Memory B cell (primary cell): Measurements from ENCODE around the gene C3.

Experiments
- ATAC-seq: fragments of 150-1000 bp; cut with Tn5 transposase; 2 replicates; pipeline ENCODE4 v1.10.0; 2021; ENCODE audit warnings: low read depth, mild to moderate bottlenecking, moderate library complexity
- DNase-seq, 2 donors: peaks; one replicate each; pipeline ENCODE4 v3.0.0; 2022; ENCODE audit warnings: low spot score in 2 of 2
- H3K27ac Mint-ChIP-seq: one replicate; pipeline ENCODE4 v1.8.0; 2022; ENCODE audit warnings: mild to moderate bottlenecking, moderate library complexity, mixed read lengths
- H3K27me3 Mint-ChIP-seq: one replicate; pipeline ENCODE4 v1.8.0; 2022; ENCODE audit warnings: mixed read lengths
- H3K36me3 Mint-ChIP-seq: one replicate; pipeline ENCODE4 v1.8.0; 2022; ENCODE audit warnings: mild to moderate bottlenecking, mixed read lengths
- H3K4me1 Mint-ChIP-seq: one replicate; pipeline ENCODE4 v1.8.0; 2022; ENCODE audit warnings: mixed read lengths
- H3K4me3 Mint-ChIP-seq: one replicate; pipeline ENCODE4 v1.8.0; 2022; ENCODE audit warnings: mild to moderate bottlenecking, moderate library complexity, mixed read lengths
- H3K9me3 Mint-ChIP-seq: one replicate; pipeline ENCODE4 v1.8.0; 2022; ENCODE audit warnings: mixed read lengths

C3 gene

GRCh38 chr19:6707658-6708018, 12.8 kb downstream of the C3 start:
- Mint-ChIP-seq H3K27ac (no peak overlapping the region), H3K9me3 (no peaks in the 10 kb centered on the region), H3K4me3 (no peak overlapping the region), H3K36me3 (peaks cover 2% of the 10 kb centered on the region), H3K27me3 (peaks cover 30% of the 10 kb centered on the region), H3K4me1 (peaks cover 18% of the 10 kb centered on the region)
- DNase-seq (no peak), ATAC-seq (no peak)

GRCh38 chr19:6707011-6707657, 13.3 kb downstream of the C3 start:
- H3K27ac Mint-ChIP-seq, result no peak overlapping the region
- ATAC-seq, result no peak
- DNase-seq, result no peak
- H3K4me3 Mint-ChIP-seq, result no peak overlapping the region
- peaks cover 28% of the 10 kb centered on the region for H3K27me3 Mint-ChIP-seq
- H3K9me3 Mint-ChIP-seq, result no peaks in the 10 kb centered on the region
- peaks cover 2% of the 10 kb centered on the region for H3K36me3 Mint-ChIP-seq
- H3K4me1 Mint-ChIP-seq, result peaks cover 18% of the 10 kb centered on the region

- H3K9me3 Mint-ChIP-seq, result no peaks in the 10 kb centered on the region
- no peak for ATAC-seq
- H3K27ac Mint-ChIP-seq, result no peak overlapping the region
- peaks cover 18% of the 10 kb centered on the region for H3K4me1 Mint-ChIP-seq
- peaks cover 26% of the 10 kb centered on the region for H3K27me3 Mint-ChIP-seq
- H3K4me3 Mint-ChIP-seq, result no peak overlapping the region
- H3K36me3 Mint-ChIP-seq, result peaks cover 2% of the 10 kb centered on the region
- DNase-seq, result no peak
Observed at GRCh38 chr19:6706633-6706958, 13.9 kb downstream of the C3 start.

GRCh38 chr19:6705931-6706632, 14.4 kb downstream of the C3 start:
- Mint-ChIP-seq H3K9me3 (no peaks in the 10 kb centered on the region), H3K36me3 (peaks cover 2% of the 10 kb centered on the region), H3K4me1 (peaks cover 16% of the 10 kb centered on the region), H3K27me3 (peaks cover 26% of the 10 kb centered on the region), H3K27ac (no peak overlapping the region), H3K4me3 (no peak overlapping the region)
- ATAC-seq (no peak), DNase-seq (no peak)

- no peak overlapping the region for H3K4me3 Mint-ChIP-seq
- no peak for DNase-seq
- no peak overlapping the region for H3K27ac Mint-ChIP-seq
- H3K9me3 Mint-ChIP-seq, result no peaks in the 10 kb centered on the region
- H3K4me1 Mint-ChIP-seq, result peaks cover 3% of the 10 kb centered on the region
- H3K27me3 Mint-ChIP-seq, result no peaks in the 10 kb centered on the region
- peak; percentile 34 for ATAC-seq
- H3K36me3 Mint-ChIP-seq, result no peaks in the 10 kb centered on the region
Observed at GRCh38 chr19:6700586-6701316, 19.7 kb downstream of the C3 start.

GRCh38 chr19:6699935-6700334, 20.5 kb downstream of the C3 start:
- no peaks in the 10 kb centered on the region for H3K9me3 Mint-ChIP-seq
- H3K27me3 Mint-ChIP-seq, result peaks cover 2% of the 10 kb centered on the region
- H3K4me1 Mint-ChIP-seq, result peaks cover 3% of the 10 kb centered on the region
- DNase-seq (no peak), ATAC-seq (no peak)
- no peaks in the 10 kb centered on the region for H3K36me3 Mint-ChIP-seq
- H3K27ac Mint-ChIP-seq, result no peak overlapping the region
- H3K4me3 Mint-ChIP-seq, result no peak overlapping the region

- H3K27me3 Mint-ChIP-seq, result peaks cover 8% of the 10 kb centered on the region
- H3K27ac Mint-ChIP-seq, result no peak overlapping the region
- no peak for ATAC-seq
Observed at GRCh38 chr19:6697291-6697690, 23.2 kb downstream of the C3 start.

GRCh38 chr19:6696239-6696820, 24.1 kb downstream of the C3 start:
- Mint-ChIP-seq H3K9me3 (no peaks in the 10 kb centered on the region), H3K4me3 (no peak overlapping the region), H3K4me1 (peaks cover 11% of the 10 kb centered on the region), H3K36me3 (no peaks in the 10 kb centered on the region), H3K27me3 (peaks cover 11% of the 10 kb centered on the region), H3K27ac (no peak overlapping the region)
- no peak for DNase-seq
- ATAC-seq, result no peak

More at GRCh38 chr19:6697291-6697690, 23.2 kb downstream of the C3 start:
- Mint-ChIP-seq H3K4me3 (no peak overlapping the region), H3K36me3 (no peaks in the 10 kb centered on the region), H3K9me3 (no peaks in the 10 kb centered on the region), H3K4me1 (peaks cover 10% of the 10 kb centered on the region)
- DNase-seq, result no peak

- no peak overlapping the region for H3K4me3 Mint-ChIP-seq
- peaks cover 11% of the 10 kb centered on the region for H3K4me1 Mint-ChIP-seq
- no peak overlapping the region for H3K27ac Mint-ChIP-seq
- DNase-seq (no peak), ATAC-seq (no peak)
- H3K27me3 Mint-ChIP-seq, result peaks cover 12% of the 10 kb centered on the region
- peaks cover under 1% of the 10 kb centered on the region for H3K36me3 Mint-ChIP-seq
- peaks cover under 1% of the 10 kb centered on the region for H3K9me3 Mint-ChIP-seq
Observed at GRCh38 chr19:6694147-6694815, 26.2 kb downstream of the C3 start.

GRCh38 chr19:6693681-6694080, 26.8 kb downstream of the C3 start:
- H3K27me3 Mint-ChIP-seq, result peaks cover 13% of the 10 kb centered on the region
- peaks cover 3% of the 10 kb centered on the region for H3K36me3 Mint-ChIP-seq
- ATAC-seq (no peak), DNase-seq (no peak)
- peaks cover 2% of the 10 kb centered on the region for H3K9me3 Mint-ChIP-seq
- no peak overlapping the region for H3K27ac Mint-ChIP-seq
- H3K4me3 Mint-ChIP-seq, result no peak overlapping the region
- H3K4me1 Mint-ChIP-seq, result peaks cover 13% of the 10 kb centered on the region

- Mint-ChIP-seq H3K9me3 (peaks cover 3% of the 10 kb centered on the region), H3K4me1 (peaks cover 14% of the 10 kb centered on the region), H3K36me3 (peaks cover 4% of the 10 kb centered on the region), H3K27ac (no peak overlapping the region), H3K27me3 (peaks cover 14% of the 10 kb centered on the region), H3K4me3 (no peak overlapping the region)
- ATAC-seq (no peak), DNase-seq (no peak)
Observed at GRCh38 chr19:6693056-6693471, 27.4 kb downstream of the C3 start.

- peaks cover 4% of the 10 kb centered on the region for H3K36me3 Mint-ChIP-seq
- no peak for DNase-seq
- H3K4me3 Mint-ChIP-seq, result no peak overlapping the region
- H3K4me1 Mint-ChIP-seq, result peaks cover 11% of the 10 kb centered on the region
- ATAC-seq, result no peak
- peaks cover 3% of the 10 kb centered on the region for H3K9me3 Mint-ChIP-seq
- no peak overlapping the region for H3K27ac Mint-ChIP-seq
- H3K27me3 Mint-ChIP-seq, result peaks cover 14% of the 10 kb centered on the region
Observed at GRCh38 chr19:6692027-6692426, 28.4 kb downstream of the C3 start.

GRCh38 chr19:6691342-6691741, 29.1 kb downstream of the C3 start:
- peaks cover 3% of the 10 kb centered on the region for H3K9me3 Mint-ChIP-seq
- no peak overlapping the region for H3K27ac Mint-ChIP-seq
- peaks cover 4% of the 10 kb centered on the region for H3K36me3 Mint-ChIP-seq
- ATAC-seq, result no peak
- peaks cover 14% of the 10 kb centered on the region for H3K27me3 Mint-ChIP-seq
- peaks cover 11% of the 10 kb centered on the region for H3K4me1 Mint-ChIP-seq
- DNase-seq, result no peak
- H3K4me3 Mint-ChIP-seq, result no peak overlapping the region
